AML-193 (cell line): ENCODE results near the gene ACTN4.
"Not testable (repeated sequence)": the region's sequence is repeated elsewhere in the genome, so short reads cannot be mapped to it uniquely, and the experiment has no call there.

Experiments used
- DNase-seq, 2 experiments: peaks; one replicate each; lab custom pipeline; 2025; lab: John Stamatoyannopoulos, UW

Gene ACTN4

GRCh38 chr19:38766276-38767047 is 119.0 kb downstream of the ACTN4 start:
- DNase-seq = no peak

GRCh38 chr19:38769635-38770211 is 122.3 kb downstream of the ACTN4 start:
- peak; percentile 51 to 61 for DNase-seq

GRCh38 chr19:38770228-38770948 is 122.9 kb downstream of the ACTN4 start:
- not testable (repeated sequence) for DNase-seq

- not testable (repeated sequence) for DNase-seq
Observed at GRCh38 chr19:38770949-38771275, 123.5 kb downstream of the ACTN4 start.

- DNase-seq = not testable (repeated sequence)
Observed at GRCh38 chr19:38771569-38771968, 124.1 kb downstream of the ACTN4 start.

GRCh38 chr19:38773469-38774177 is 126.2 kb downstream of the ACTN4 start, which contains the start of gene LGALS7:
Gene LGALS7 (minus strand): TSS chr19:38773517. CDS start chr19:38773492, 25 bp downstream.
- no peak for DNase-seq

GRCh38 chr19:38774181-38774950 is 126.9 kb downstream of the ACTN4 start:
- DNase-seq = no peak

GRCh38 chr19:38778733-38779132 is 131.3 kb downstream of the ACTN4 start:
- no peak for DNase-seq

- no peak for DNase-seq
Observed at GRCh38 chr19:38780443-38780842, 133.0 kb downstream of the ACTN4 start.

GRCh38 chr19:38781058-38781457 is 133.6 kb downstream of the ACTN4 start:
- DNase-seq = no peak
